D341Med (cell line): Measurements from ENCODE around the gene CD300A.

Source experiments
- DNase-seq: peaks from one replicate; pipeline ENCODE4 v3.0.0; 2012; ENCODE audit warnings: low spot score

Gene CD300A

DNA sequence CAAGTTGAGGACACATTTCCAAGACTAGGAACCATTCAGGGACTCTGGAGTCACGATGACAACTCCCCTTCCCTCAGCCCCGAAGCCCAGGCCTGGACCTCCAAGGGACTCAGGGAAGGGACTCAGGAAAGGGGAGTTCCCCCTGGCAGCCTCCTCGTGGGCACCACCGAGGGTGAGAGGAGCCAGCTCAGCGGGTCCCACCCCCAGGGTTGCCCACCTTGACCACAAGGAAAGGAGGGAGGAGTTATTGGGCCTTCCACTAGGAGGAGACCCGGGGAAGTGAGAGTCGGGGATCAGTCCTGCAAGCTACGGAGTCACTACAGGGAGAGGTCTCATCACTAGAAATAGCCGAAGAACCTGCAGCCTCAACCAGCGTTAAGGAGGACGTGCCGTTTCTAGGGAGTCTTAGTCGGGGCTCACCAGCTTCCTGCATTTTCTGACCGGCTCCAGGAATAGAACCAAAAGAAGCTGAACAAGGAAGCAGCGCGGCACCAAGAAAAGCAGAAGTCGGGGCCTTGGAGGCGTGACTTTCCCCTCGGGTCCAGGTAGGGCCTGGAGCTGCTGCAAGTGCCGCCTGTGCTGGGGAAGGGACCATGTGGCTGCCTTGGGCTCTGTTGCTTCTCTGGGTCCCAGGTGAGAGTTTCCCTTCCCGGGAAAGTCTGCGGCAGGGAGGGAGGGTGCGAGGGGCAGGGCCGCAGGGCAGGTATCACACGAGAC, at the start of gene CD300A:
CD300A (plus strand) TSS at position 524 of the 717 bp plus-strand sequence; CDS start at position 594, 70 bp downstream.
- no peak for DNase-seq

GRCh38 chr17:74417178-74418045, 49.0 kb upstream of the CD300A start:
- no peak for DNase-seq

- no peak for DNase-seq
Observed at GRCh38 chr17:74419928-74420411, 46.5 kb upstream of the CD300A start.

DNA sequence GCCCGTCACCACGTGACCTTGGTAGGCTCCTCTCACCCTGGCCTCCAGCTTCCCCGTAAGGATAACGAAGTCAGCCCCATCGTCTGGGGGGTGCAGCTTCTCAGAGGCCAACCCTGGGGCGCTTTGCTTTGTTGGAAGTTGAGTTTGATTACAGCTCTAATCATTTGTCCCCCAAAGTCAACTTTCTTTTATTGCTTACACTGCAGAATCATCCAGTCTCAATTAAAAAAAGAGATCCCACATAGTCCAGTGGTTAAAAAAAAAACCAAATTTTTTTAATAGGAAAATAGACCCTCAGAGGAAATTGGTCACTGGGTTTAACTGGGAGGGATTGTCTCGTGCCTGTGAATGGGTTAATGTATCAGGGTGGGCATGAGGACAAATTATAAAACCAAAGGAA, 42.3 kb upstream of the CD300A start:
- no peak for DNase-seq

DNA sequence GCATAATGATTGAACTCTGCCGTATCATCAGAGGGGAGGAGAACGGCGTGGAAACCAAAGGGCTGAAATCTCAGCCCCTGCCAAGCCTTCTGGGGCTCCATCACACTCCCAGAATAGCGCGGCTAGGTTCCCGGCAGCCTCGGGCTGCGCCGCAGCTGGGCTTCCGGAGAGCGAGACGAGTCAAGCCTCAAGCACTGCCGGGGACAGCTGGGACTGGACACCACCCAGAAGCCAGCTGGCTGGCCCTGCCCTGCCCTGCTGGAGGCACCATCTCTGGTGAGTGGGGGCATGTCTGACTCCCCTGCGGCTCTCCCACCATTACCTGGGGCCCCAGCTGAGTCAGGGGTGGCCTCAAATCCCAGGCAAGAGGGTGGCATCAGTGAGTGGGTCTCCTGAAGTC, 41.8 kb upstream of the CD300A start:
- DNase-seq, result peak; percentile 51

GRCh38 chr17:74426551-74427047, 39.8 kb upstream of the CD300A start:
- no peak for DNase-seq

- no peak for DNase-seq
Observed at GRCh38 chr17:74427048-74427762, 39.2 kb upstream of the CD300A start.

DNA sequence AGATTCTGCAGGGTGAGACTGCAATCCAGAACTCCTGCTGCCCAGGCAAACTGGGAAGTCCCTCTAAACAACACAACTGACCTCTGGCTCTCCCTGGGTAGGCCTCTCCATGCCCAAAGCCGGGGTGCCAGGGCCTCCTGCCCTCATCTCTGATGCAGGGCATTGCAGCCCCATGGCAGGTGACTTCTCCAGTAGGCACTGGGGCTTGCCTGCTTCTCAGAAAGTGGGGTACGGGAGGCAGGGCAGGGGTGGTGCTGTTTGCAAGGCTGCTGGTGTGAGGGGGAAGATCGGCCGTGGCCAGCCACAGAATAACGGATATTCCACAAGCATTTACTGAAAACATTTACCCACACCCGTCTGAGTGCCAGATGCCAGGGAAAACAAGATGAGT, 38.7 kb upstream of the CD300A start:
- no peak for DNase-seq

GRCh38 chr17:74429604-74430384, 36.6 kb upstream of the CD300A start:
- no peak for DNase-seq

DNA sequence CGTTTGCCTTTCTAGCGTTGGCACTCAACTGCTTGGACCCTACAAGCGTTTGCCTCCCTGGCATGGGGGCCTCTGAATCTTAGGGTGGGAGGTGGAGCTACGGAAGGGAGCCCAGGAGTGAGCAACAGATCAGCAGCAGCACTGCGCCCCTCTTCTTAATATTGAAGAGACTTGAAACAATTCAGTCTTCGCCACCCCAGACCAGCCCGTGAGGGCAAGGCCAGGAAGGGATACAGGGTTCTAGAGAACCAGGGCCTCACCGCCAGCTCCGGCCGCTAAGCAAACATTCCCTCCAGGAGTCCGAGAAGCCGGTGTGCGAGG, 36.1 kb upstream of the CD300A start:
- no peak for DNase-seq

DNA sequence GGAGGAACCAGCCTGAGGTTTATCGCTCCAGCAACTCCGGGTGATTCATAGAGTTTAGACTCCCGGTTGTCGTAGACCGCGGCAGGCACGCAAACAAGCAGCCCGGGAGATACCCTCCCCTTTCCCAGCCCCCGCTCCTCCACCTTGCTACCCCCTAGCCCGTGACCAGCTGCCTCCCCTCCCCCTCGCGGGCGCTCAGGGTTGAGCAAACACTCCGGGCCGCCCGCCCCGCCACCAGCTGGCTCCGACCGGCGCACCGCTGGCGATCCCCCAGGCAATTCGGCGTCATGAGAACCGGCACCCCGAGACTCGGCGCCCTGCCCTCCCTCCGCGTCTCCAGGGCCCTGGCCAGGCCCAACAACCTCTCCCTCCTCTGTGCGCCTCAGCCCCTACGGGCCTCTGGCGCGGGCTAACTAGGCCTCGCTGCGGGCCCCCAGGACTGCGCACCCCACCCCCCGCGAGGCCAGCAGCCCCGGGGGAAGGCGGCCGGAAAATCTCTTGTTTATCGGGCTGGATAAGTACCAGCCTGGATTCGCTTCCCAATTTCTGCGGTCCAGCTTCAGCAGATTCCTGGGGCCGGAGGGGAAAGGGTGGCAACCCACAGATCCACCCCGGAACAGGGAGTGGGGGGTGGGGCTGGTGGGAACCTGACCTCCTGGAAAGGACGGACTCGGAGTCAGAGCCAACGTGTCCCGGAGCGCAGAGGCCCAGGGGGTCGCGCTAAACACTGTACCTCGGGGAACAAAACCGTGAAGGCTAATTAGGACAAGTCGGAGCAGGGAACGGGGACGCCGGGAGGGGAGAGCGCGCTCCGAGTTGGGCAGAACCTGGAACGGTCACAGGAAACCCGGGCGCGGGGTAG, 35.5 kb upstream of the CD300A start:
- DNase-seq, result peak; percentile 63

GRCh38 chr17:74431568-74432423, 34.6 kb upstream of the CD300A start, which contains the start of gene GPRC5C:
Gene GPRC5C (plus strand): TSS chr17:74432088. CDS start chr17:74439777, 7,689 bp downstream.
- DNase-seq, result peak; percentile 76

DNA sequence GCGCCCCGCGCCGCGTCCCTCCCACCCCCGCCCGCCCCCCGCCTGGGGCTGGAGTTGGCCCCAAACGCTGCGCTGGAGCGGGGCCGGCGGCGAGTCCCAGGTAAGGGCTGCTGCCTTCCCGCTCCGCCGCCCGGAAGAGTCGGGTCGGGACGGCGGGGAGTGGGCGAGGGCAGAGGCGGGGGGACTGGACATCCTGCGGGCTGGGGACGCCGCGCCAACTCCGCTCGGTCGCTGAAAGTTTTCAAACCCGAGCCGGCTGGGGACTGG, 34.1 kb upstream of the CD300A start:
- DNase-seq, result no peak

DNA sequence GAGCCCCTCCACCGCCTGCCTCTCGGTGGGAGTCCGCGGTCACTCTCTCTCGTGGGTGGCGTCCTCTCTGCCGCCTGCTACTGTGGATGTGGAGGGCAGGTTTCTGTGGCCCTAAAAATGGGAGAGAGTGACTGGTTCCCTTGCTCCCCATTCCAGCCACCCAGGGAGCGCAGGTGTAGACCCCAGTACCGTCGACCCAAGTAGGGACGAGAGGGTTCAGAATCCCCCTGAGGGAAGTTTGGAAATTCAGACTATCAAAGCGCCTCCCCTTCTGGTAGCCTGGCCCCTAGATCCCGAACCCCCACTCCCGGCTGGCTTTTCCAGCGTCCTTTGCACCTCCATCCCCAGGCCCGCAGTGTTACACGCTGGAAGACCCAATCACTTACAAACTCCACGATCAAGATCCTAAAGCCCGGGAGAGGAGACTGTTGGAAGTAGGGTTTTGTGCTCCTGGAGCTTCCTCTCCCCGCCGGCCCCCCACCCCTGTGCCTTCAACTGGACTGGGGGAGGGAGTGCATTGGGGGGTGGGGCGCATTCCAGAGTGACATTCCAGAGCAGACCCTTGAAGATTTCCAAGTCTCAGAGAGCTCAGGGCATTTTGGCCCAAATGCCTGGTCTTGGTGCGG, 33.6 kb upstream of the CD300A start:
- DNase-seq, result no peak

DNA sequence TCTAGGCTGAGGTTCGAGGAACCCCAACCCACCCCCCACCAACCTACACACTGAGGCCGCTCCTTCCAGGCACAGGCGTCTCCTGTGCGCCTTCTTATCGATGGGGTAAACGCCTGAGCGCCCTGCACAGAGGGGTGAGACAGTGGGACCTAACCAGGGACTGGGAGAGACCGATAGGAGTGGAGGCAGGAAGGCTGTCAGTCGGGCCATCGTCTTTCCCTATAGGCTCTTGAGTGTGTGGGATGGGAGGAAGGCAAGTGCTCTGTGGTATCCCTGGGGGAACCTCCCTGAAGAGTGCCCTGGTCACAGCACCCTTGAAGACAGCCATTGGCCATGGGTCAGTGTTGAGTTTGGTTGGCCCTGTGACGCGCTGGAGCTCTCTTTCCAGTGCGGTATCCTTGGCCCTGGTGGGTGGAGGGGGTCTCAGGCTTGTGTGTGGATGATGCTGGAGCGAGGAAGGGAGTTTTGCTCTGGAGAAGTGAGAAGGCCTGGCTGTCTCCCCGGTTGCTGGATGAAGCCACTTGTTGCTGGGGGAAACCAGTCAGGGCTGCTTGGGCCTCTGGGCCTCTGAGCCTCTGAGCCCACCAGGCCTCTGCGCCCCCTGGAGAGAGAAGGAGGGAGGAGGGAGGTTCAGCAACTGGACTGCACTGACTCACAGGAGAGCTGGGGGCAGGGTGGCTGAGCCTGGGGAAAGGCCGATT, 32.9 kb upstream of the CD300A start:
- no peak for DNase-seq

- DNase-seq, result no peak
Observed at GRCh38 chr17:74435775-74436359, 30.6 kb upstream of the CD300A start.

DNA sequence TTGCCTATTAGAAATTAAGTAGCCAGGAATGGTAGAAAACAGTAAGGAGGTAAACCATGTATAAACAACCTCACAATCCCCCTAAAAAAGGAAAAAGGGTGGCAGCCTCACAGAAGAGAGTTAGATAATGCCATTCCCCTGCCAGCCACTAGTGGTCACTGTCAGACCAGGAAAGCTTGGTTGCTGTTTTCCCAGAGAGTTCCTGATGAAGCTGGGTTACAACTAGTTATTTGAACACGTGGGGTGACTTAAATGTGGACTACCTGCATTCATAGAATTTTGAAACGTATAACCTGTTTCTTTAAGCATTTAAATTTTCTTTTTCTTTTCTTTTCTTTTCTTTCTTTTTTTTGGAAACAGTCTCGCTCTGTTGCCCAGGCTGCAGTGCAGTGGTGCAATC, 28.7 kb upstream of the CD300A start:
- DNase-seq, result no peak
